SK-N-SH treated with all-trans-retinoic acid at 6 μM for 48 hours (cell line): Measurements from ENCODE around the gene ATL2.

Source experiments
- ATAC-seq: fragments of 200-7000 bp; cut with Tn5 transposase; 3 replicates; pipeline ENCODE4 v1.9.1; 2020; ENCODE audit warnings: mild to moderate bottlenecking, moderate library complexity
- BACH2 ChIP-seq: fragments of 250-450 bp; sonication (Bioruptor Pico); IDR thresholded peaks from 2 replicates; pipeline ENCODE4 v1.9.0; 2021; ENCODE audit warnings: mild to moderate bottlenecking, borderline replicate concordance
- CREB5 ChIP-seq: fragments of 250-450 bp; sonication (Bioruptor Pico); IDR thresholded peaks from 2 replicates; pipeline ENCODE4 v1.5.1; 2020; ENCODE audit warnings: low read depth, mild to moderate bottlenecking, moderate library complexity
- CSRNP3 ChIP-seq: fragments of 250-450 bp; sonication (Bioruptor Pico); IDR thresholded peaks from 2 replicates; pipeline ENCODE4 v1.5.1; 2021; ENCODE audit warnings: mild to moderate bottlenecking, moderate library complexity
- ESRRG ChIP-seq: fragments of 250-450 bp; sonication (Bioruptor Pico); IDR thresholded peaks from 2 replicates; pipeline ENCODE4 v1.6.1; 2021; ENCODE audit warnings: mild to moderate bottlenecking
- GLIS3 ChIP-seq: fragments of 250-450 bp; sonication (Bioruptor Pico); IDR thresholded peaks from 2 replicates; pipeline ENCODE4 v1.5.0; 2020; ENCODE audit warnings: mild to moderate bottlenecking, moderate library complexity
- ISL1 ChIP-seq: fragments of 250-450 bp; sonication (Bioruptor Pico); IDR thresholded peaks from 2 replicates; pipeline ENCODE4 v2.1.2; 2022; ENCODE audit warnings: mild to moderate bottlenecking, moderate library complexity
- OSR1 ChIP-seq: fragments of 250-450 bp; sonication (Bioruptor Pico); IDR thresholded peaks from 2 replicates; pipeline ENCODE4 v1.8.0; 2022; ENCODE audit warnings: moderate library complexity, mild to moderate bottlenecking, inconsistent platforms
- POU6F1 ChIP-seq: fragments of 250-450 bp; sonication (Bioruptor Pico); IDR thresholded peaks from 2 replicates; pipeline ENCODE4 v1.8.0; 2021; ENCODE audit warnings: low read depth, mild to moderate bottlenecking, moderate library complexity, borderline replicate concordance
- PPARA ChIP-seq: fragments of 250-450 bp; sonication (Bioruptor Pico); IDR thresholded peaks from 2 replicates; pipeline ENCODE4 v1.5.0; 2020; ENCODE audit warnings: mild to moderate bottlenecking, borderline replicate concordance
- RARB ChIP-seq: fragments of 250-450 bp; sonication (Bioruptor Pico); IDR thresholded peaks from 2 replicates; pipeline ENCODE4 v1.8.0; 2021; ENCODE audit warnings: mild to moderate bottlenecking, moderate library complexity
- SNAI2 ChIP-seq: fragments of 250-450 bp; sonication (Bioruptor Pico); IDR thresholded peaks from 2 replicates; pipeline ENCODE4 v1.5.0; 2020; ENCODE audit warnings: mild to moderate bottlenecking, moderate library complexity
- TCF4 ChIP-seq: fragments of 250-450 bp; sonication (Bioruptor Pico); IDR thresholded peaks from 2 replicates; pipeline ENCODE4 v1.8.0; 2021; ENCODE audit warnings: mild to moderate bottlenecking, moderate library complexity, borderline replicate concordance
- TOX ChIP-seq: fragments of 250-450 bp; sonication (Bioruptor Pico); IDR thresholded peaks from 2 replicates; pipeline ENCODE4 v1.8.0; 2021; ENCODE audit warnings: mild to moderate bottlenecking, moderate library complexity, borderline replicate concordance
- TSHZ2 ChIP-seq: fragments of 250-450 bp; sonication (Bioruptor Pico); IDR thresholded peaks from 2 replicates; pipeline ENCODE4 v1.5.0; 2020; ENCODE audit warnings: mild to moderate bottlenecking, moderate library complexity
- ZC3H10 ChIP-seq: fragments of 250-450 bp; sonication (Bioruptor Pico); IDR thresholded peaks from 2 replicates; pipeline ENCODE4 v1.5.1; 2021; ENCODE audit warnings: mild to moderate bottlenecking, moderate library complexity
- ZFP3 ChIP-seq: fragments of 250-450 bp; sonication (Bioruptor Pico); IDR thresholded peaks from 2 replicates; pipeline ENCODE4 v1.5.0; 2020; ENCODE audit warnings: mild to moderate bottlenecking, moderate library complexity
- ZFP30 ChIP-seq: fragments of 450-650 bp; formaldehyde crosslinking; IDR thresholded peaks from 2 replicates; pipeline ENCODE4 v1.5.0; 2022; ENCODE audit warnings: mild to moderate bottlenecking, moderate library complexity
- ZNF565 ChIP-seq: fragments of 450-650 bp; formaldehyde crosslinking; conservative IDR thresholded peaks from 2 replicates; pipeline ENCODE4 v1.5.0; 2020; ENCODE audit warnings: low read depth, mild to moderate bottlenecking, moderate library complexity
- ZNF70 ChIP-seq: fragments of 450-650 bp; formaldehyde crosslinking; IDR thresholded peaks from 2 replicates; pipeline ENCODE4 v1.5.0; 2020; ENCODE audit warnings: mild to moderate bottlenecking, moderate library complexity
- ZNF8 ChIP-seq: fragments of 450-650 bp; formaldehyde crosslinking; IDR thresholded peaks from 2 replicates; pipeline ENCODE4 v1.5.0; 2020; ENCODE audit warnings: mild to moderate bottlenecking, moderate library complexity

Gene ATL2

GRCh38 chr2:38345323-38346038 lies 31.6 kb downstream of the ATL2 start:
- TF ChIP-seq ZNF565 = no peak
- no peak for ATAC-seq

- no peak for ATAC-seq
- TF ChIP-seq TOX (CRISPR knock-in tag) = no peak
- no peak for TF ChIP-seq CREB5 (CRISPR knock-in tag)
- TF ChIP-seq ZNF70 = no peak
- no peak for TF ChIP-seq RARB
- TF ChIP-seq OSR1 (CRISPR knock-in tag) = no peak
- no peak for TF ChIP-seq CSRNP3 (CRISPR knock-in tag)
- TF ChIP-seq ZFP30 (CRISPR knock-in tag) = no peak
- no peak for TF ChIP-seq ESRRG (CRISPR knock-in tag)
- no peak for TF ChIP-seq ZC3H10 (CRISPR knock-in tag)
- no peak for TF ChIP-seq TSHZ2
- TF ChIP-seq GLIS3 = no peak
Observed at GRCh38 chr2:38344813-38345212, 32.3 kb downstream of the ATL2 start.

- ATAC-seq = no peak
- TF ChIP-seq CSRNP3 (CRISPR knock-in tag) (no peak), ISL1 (no peak), POU6F1 (CRISPR knock-in tag) (no peak), SNAI2 (CRISPR knock-in tag) (no peak), ZNF8 (no peak), CREB5 (CRISPR knock-in tag) (no peak), ZC3H10 (CRISPR knock-in tag) (no peak), TOX (CRISPR knock-in tag) (no peak), ZNF565 (no peak), GLIS3 (no peak), TSHZ2 (no peak), ZNF70 (no peak), ESRRG (CRISPR knock-in tag) (no peak), BACH2 (no peak), PPARA (CRISPR knock-in tag) (no peak), ZFP30 (CRISPR knock-in tag) (no peak), ZFP3 (CRISPR knock-in tag) (no peak), OSR1 (CRISPR knock-in tag) (no peak), TCF4 (CRISPR knock-in tag) (no peak)
Observed at GRCh38 chr2:38343212-38343611, 33.9 kb downstream of the ATL2 start.
